Naive thymus-derived CD4-positive, alpha-beta T cell (primary cell): ENCODE results near the gene MGA. TPM values are rescaled to one million over a fixed set of nuclear protein-coding genes. Genes with fewer than 3 reads are reported as not detected.

Experiments
- ATAC-seq: fragments of 150-1000 bp; cut with Tn5 transposase; 2 replicates; pipeline ENCODE4 v1.10.0; 2021; ENCODE audit warnings: mild to moderate bottlenecking, moderate library complexity
- CTCF ChIA-PET: fragments of 350-600 bp; sonication (Branson Sonifier 250); formaldehyde crosslinking; loops from one replicate; lab custom pipeline; 2021; ENCODE audit warnings: antibody characterized with exemption; lab: Charles Lee
- POLR2A ChIA-PET: fragments of 350-600 bp; sonication (Branson Sonifier 250); formaldehyde crosslinking; loops from one replicate; lab custom pipeline; 2021; ENCODE audit warnings: antibody characterized with exemption, inconsistent platforms; lab: Charles Lee
- DNase-seq, 9 donors: peaks; one replicate each; pipeline versions ENCODE4 v3.0.0 to v3.0.0-alpha.2; 2020 to 2022; ENCODE audit warnings: mixed read lengths in 1 of 9
- H3K27ac ChIP-seq: one replicate; pipeline ENCODE4 v1.7.0; 2013; ENCODE audit warnings: mild to moderate bottlenecking, low read depth, low read length, moderate library complexity
- H3K27me3 ChIP-seq, 2 donors: one replicate each; pipeline ENCODE4 v1.7.0; 2013; ENCODE audit warnings: low read length in 2 of 2, mild to moderate bottlenecking in 2 of 2, moderate library complexity in 2 of 2; ENCODE audit not compliant: control insufficient read depth in 2 of 2, insufficient read depth in 2 of 2
- H3K36me3 ChIP-seq, 3 experiments: 1 replicate in 2 of 3; 2 replicates in 1 of 3; pipeline ENCODE4 v1.7.0; 2013; ENCODE audit warnings: low read length in 3 of 3, mild to moderate bottlenecking in 3 of 3, moderate library complexity in 1 of 3; ENCODE audit not compliant: insufficient read depth in 3 of 3, control insufficient read depth in 2 of 3
- H3K4me1 ChIP-seq, 2 donors: one replicate each; pipeline ENCODE4 v1.7.0; 2013; ENCODE audit warnings: low read length in 2 of 2, mild to moderate bottlenecking in 2 of 2, moderate library complexity in 1 of 2; ENCODE audit not compliant: control insufficient read depth in 2 of 2, insufficient read depth in 2 of 2
- H3K4me3 ChIP-seq: 2 replicates; pipeline ENCODE4 v1.7.0; 2013; ENCODE audit warnings: mild to moderate bottlenecking, low read length
- H3K9me3 ChIP-seq, 3 experiments: 1 replicate in 2 of 3; 2 replicates in 1 of 3; pipeline ENCODE4 v1.7.0; 2013; ENCODE audit warnings: low read length in 3 of 3; ENCODE audit not compliant: control insufficient read depth in 2 of 3
- H3K27ac Mint-ChIP-seq, 9 donors: one replicate each; pipeline ENCODE4 v1.8.0; 2020 to 2022; ENCODE audit warnings: mixed read lengths in 9 of 9, mild to moderate bottlenecking in 8 of 9, moderate library complexity in 5 of 9, inconsistent platforms in 2 of 9
- H3K27me3 Mint-ChIP-seq, 5 donors: one replicate each; pipeline ENCODE4 v1.8.0; 2021 to 2022; ENCODE audit warnings: mixed read lengths in 5 of 5, mild to moderate bottlenecking in 1 of 5
- H3K36me3 Mint-ChIP-seq, 5 donors: one replicate each; pipeline ENCODE4 v1.8.0; 2020 to 2022; ENCODE audit warnings: mixed read lengths in 5 of 5, mild to moderate bottlenecking in 3 of 5, inconsistent platforms in 1 of 5
- H3K4me1 Mint-ChIP-seq, 7 donors: one replicate each; pipeline ENCODE4 v1.8.0; 2020 to 2022; ENCODE audit warnings: mixed read lengths in 7 of 7, mild to moderate bottlenecking in 3 of 7, inconsistent platforms in 1 of 7
- H3K4me3 Mint-ChIP-seq, 10 donors: one replicate each; pipeline ENCODE4 v1.8.0; 2020 to 2022; ENCODE audit warnings: mild to moderate bottlenecking in 10 of 10, mixed read lengths in 10 of 10, moderate library complexity in 6 of 10, inconsistent platforms in 2 of 10
- H3K9me3 Mint-ChIP-seq, 11 donors: one replicate each; pipeline ENCODE4 v1.8.0; 2020 to 2022; ENCODE audit warnings: mixed read lengths in 11 of 11, mild to moderate bottlenecking in 4 of 11, inconsistent platforms in 1 of 11, moderate library complexity in 1 of 11
- intact Hi-C, 2 donors: fragments of 100-400 bp; cut with micrococcal nuclease; formaldehyde crosslinking; loops; one replicate each; pipeline ENCODE4 v1.15.1; 2023
- polyA plus RNA-seq, 2 donors: library from polyadenylated mRNA; unstranded; fragments of 300-500 nt; fragmentation: Illumina TruSeq; gene quantifications; one replicate each; pipeline ENCODE4 v1.2.3, GENCODE V29; 2021
- total RNA-seq, 6 experiments: library from RNA in 5 of 6; stranded (reverse) in 5 of 6; gene quantifications; 1 replicate in 5 of 6; 2 replicates in 1 of 6; pipeline ENCODE4 v1.2.3 and lab custom pipeline; 2021 to 2026

Gene MGA
- total and polyA plus RNA-seq, 7 experiments from 2014 or later, result 12.7 to 73.8 (median 46.9) TPM

GRCh38 chr15:41809121-41809520 is 148.9 kb downstream of the MGA start:
- peak overlapping the region in 1 of 9 donors; percentile 46 for H3K27ac Mint-ChIP-seq
- ATAC-seq (no peak), DNase-seq (no peak)
- Histone ChIP-seq H3K4me3 (no peak overlapping the region), H3K9me3 (no peaks in the 10 kb centered on the region), H3K27me3 (no peaks in the 10 kb centered on the region), H3K27ac (no peak overlapping the region), H3K36me3 (peaks cover 0 to 20% (median 0%) of the 10 kb centered on the region in 3 experiments), H3K4me1 (peaks cover 0 to 3% of the 10 kb centered on the region in 2 donors)
- CTCF ChIA-PET, result interaction anchor here (0.5 to 5.8 kb wide), 6 partner anchors 12 to 129 kb away, joined by 3 to 180 read pairs (median 10); partner anchors contain the start of gene MAPKBP1
- intact Hi-C loops, result no loop called here
- no peaks in the 10 kb centered on the region for H3K9me3 Mint-ChIP-seq
- POLR2A ChIA-PET, result interaction anchor here (2.8 kb wide), 1 partner anchor 36 kb away, joined by 11 read pairs; the partner anchor contains the start of gene MAPKBP1
- no peak overlapping the region for H3K4me3 Mint-ChIP-seq
- peaks cover 0 to 16% (median 7%) of the 10 kb centered on the region in 5 donors for H3K36me3 Mint-ChIP-seq
- H3K27me3 Mint-ChIP-seq, result no peaks in the 10 kb centered on the region
- H3K4me1 Mint-ChIP-seq, result peaks cover 16 to 38% (median 22%) of the 10 kb centered on the region in 7 donors

- H3K36me3 Mint-ChIP-seq, result peaks cover 0 to 21% (median 7%) of the 10 kb centered on the region in 5 donors
- Histone ChIP-seq H3K36me3 (peaks cover 0 to 25% (median 0%) of the 10 kb centered on the region in 3 experiments), H3K27ac (no peak overlapping the region), H3K4me1 (peaks cover 0 to 3% of the 10 kb centered on the region in 2 donors), H3K4me3 (no peak overlapping the region), H3K27me3 (no peaks in the 10 kb centered on the region), H3K9me3 (no peaks in the 10 kb centered on the region)
- no peak overlapping the region for H3K4me3 Mint-ChIP-seq
- DNase-seq (no peak), ATAC-seq (no peak)
- POLR2A ChIA-PET, result interaction anchor here (0.7 to 2.8 kb wide), 2 partner anchors 37 to 787 kb away, joined by 4 to 11 read pairs; partner anchors contain the start of gene MAPKBP1
- no peaks in the 10 kb centered on the region for H3K9me3 Mint-ChIP-seq
- H3K4me1 Mint-ChIP-seq, result peaks cover 12 to 32% (median 17%) of the 10 kb centered on the region in 7 donors
- intact Hi-C loops, result no loop called here
- H3K27me3 Mint-ChIP-seq, result no peaks in the 10 kb centered on the region
- CTCF ChIA-PET, result interaction anchor here (0.5 to 5.8 kb wide), 12 partner anchors 13 to 344 kb away, joined by 3 to 180 read pairs (median 6); partner anchors contain the start of gene MAPKBP1
- peak overlapping the region in 1 of 9 donors; percentile 47 for H3K27ac Mint-ChIP-seq
Observed at GRCh38 chr15:41809526-41810220, 149.5 kb downstream of the MGA start.

DNA sequence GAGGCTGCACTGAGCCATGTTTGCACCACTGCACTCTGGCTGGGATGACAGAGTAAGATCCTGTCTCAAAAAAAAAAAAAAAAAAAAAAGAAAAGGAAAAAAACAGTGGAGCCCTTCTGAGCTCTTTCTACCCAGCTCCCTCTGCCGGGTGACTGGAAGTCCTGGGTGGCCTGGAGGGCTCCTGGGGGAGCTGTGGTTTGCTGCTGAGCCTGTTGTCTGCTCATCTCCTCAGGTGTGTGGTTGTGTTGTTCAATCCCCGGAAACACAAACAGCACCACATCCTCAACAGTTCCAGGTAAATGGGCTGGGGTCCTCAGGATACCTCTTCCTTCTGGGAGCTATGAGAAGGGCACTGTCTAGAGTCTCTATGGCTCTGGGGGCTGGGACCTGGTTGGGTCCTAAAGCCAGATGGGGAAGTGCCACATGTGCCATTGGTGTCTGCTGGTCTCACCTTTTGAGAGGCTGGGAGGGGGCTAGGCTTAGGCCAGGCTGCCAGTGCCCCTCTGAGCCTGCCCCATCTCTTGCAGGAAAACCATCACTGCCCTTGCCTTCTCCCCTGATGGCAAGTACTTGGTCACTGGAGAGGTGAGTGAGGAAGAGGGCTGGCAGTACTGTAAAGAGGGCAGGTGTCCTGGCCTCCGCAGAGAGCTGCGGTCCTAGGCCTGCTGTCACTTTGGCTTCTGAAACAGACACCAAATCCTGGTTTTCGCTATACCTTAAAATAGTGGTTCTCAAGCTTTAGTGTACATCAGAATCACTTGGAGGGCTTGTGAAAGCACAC is 150.6 kb downstream of the MGA start:
- intact Hi-C loops, result loop anchor here (1.0 kb wide), 8 partner anchors 37 to 346 kb away; partner anchors contain the start of gene MAPKBP1 (in 1 of the 2)
- H3K27ac ChIP-seq, result no peak overlapping the region
- H3K4me1 ChIP-seq, result peaks cover 0 to 3% of the 10 kb centered on the region in 2 donors
- DNase-seq (no peak), ATAC-seq (no peak)
- ChIA-PET POLR2A (interaction anchor here (0.7 to 2.8 kb wide), 3 partner anchors 10 to 786 kb away, joined by 3 to 11 read pairs (median 4); partner anchors contain the start of gene MAPKBP1), CTCF (interaction anchor here (0.5 to 5.8 kb wide), 25 partner anchors 10 to 1359 kb away, joined by 3 to 180 read pairs (median 5); partner anchors contain the start of genes MAPKBP1 and SPTBN5)
- H3K36me3 Mint-ChIP-seq, result peaks cover 0 to 26% (median 7%) of the 10 kb centered on the region in 5 donors
- no peaks in the 10 kb centered on the region for H3K27me3 ChIP-seq
- peaks cover 0 to 37% (median 0%) of the 10 kb centered on the region in 3 experiments for H3K36me3 ChIP-seq
- H3K4me3 Mint-ChIP-seq, result peak overlapping the region in 1 of 10 donors; percentile 37
- H3K27me3 Mint-ChIP-seq, result no peaks in the 10 kb centered on the region
- H3K4me1 Mint-ChIP-seq, result peaks cover 8 to 28% (median 13%) of the 10 kb centered on the region in 7 donors
- no peaks in the 10 kb centered on the region for H3K9me3 Mint-ChIP-seq
- H3K27ac Mint-ChIP-seq, result peak overlapping the region in 1 of 9 donors; percentile 58
- H3K9me3 ChIP-seq, result no peaks in the 10 kb centered on the region
- H3K4me3 ChIP-seq, result no peak overlapping the region

DNA sequence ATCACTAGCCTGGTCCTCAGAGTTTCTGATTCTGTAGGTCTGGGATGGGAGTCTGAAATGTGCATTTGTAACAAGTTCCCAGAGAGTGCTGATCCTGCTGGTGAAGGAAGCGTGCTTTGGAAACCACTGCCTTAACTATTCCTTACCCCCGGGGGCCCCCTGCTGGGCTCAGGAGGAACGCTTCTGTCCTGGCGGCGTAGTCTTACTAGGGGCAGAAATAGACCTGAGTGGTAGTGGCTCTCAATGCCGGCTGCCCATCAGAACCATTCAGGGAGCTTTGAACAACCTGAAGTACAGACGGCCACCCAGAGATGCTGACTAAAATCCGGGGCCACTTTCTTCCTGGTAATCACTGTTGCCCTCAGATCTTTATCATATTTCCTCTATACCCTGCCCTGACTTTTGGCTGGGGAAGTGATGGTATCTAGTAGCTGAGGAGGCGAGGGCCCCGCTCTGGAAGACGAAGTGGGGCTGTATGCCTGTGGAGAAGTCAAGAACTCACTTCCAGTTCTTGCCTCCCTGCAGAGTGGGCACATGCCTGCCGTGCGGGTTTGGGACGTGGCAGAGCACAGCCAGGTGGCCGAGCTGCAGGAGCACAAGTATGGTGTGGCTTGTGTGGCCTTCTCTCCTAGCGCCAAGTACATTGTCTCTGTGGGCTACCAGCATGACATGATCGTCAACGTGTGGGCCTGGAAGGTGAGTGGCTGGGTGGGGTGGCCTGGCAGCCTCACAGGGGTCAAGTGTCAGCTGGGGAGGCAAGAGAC is 151.4 kb downstream of the MGA start:
- no peaks in the 10 kb centered on the region for H3K9me3 Mint-ChIP-seq
- H3K4me3 ChIP-seq, result no peak overlapping the region
- H3K27me3 Mint-ChIP-seq, result no peaks in the 10 kb centered on the region
- H3K36me3 Mint-ChIP-seq, result peaks cover 0 to 32% (median 11%) of the 10 kb centered on the region in 5 donors
- ChIA-PET CTCF (interaction anchor here (0.6 to 5.8 kb wide), 21 partner anchors 9 to 254 kb away, joined by 3 to 180 read pairs (median 5); partner anchors contain the start of genes MAPKBP1 and SPTBN5), POLR2A (interaction anchor here (0.6 to 2.8 kb wide), 4 partner anchors 10 to 84 kb away, joined by 3 to 11 read pairs (median 5); partner anchors contain the start of gene MAPKBP1)
- H3K27me3 ChIP-seq, result no peaks in the 10 kb centered on the region
- peaks cover 0 to 41% (median 0%) of the 10 kb centered on the region in 3 experiments for H3K36me3 ChIP-seq
- H3K9me3 ChIP-seq, result no peaks in the 10 kb centered on the region
- peak overlapping the region in 1 of 9 donors; percentile 58 for H3K27ac Mint-ChIP-seq
- DNase-seq (peak; percentile 58 to 77 (median 72)), ATAC-seq (peak; percentile 95)
- no peak overlapping the region for H3K27ac ChIP-seq
- peak overlapping the region in 1 of 10 donors; percentile 30 for H3K4me3 Mint-ChIP-seq
- peaks cover 0 to 3% of the 10 kb centered on the region in 2 donors for H3K4me1 ChIP-seq
- intact Hi-C loops, result loop anchor here (1.0 kb wide), 8 partner anchors 37 to 346 kb away; partner anchors contain the start of gene MAPKBP1 (in 1 of the 2)
- peaks cover 8 to 28% (median 12%) of the 10 kb centered on the region in 7 donors for H3K4me1 Mint-ChIP-seq

- peaks cover 0 to 42% (median 11%) of the 10 kb centered on the region in 5 donors for H3K36me3 Mint-ChIP-seq
- Histone ChIP-seq H3K36me3 (peaks cover 0 to 54% (median 0%) of the 10 kb centered on the region in 3 experiments), H3K27me3 (no peaks in the 10 kb centered on the region), H3K9me3 (no peaks in the 10 kb centered on the region), H3K27ac (no peak overlapping the region), H3K4me1 (peaks cover 0 to 3% of the 10 kb centered on the region in 2 donors), H3K4me3 (no peak overlapping the region)
- ChIA-PET CTCF (interaction anchor here (0.5 to 5.8 kb wide), 10 partner anchors 26 to 209 kb away, joined by 3 to 180 read pairs (median 3); partner anchors contain the start of genes MAPKBP1 and PLA2G4B), POLR2A (interaction anchor here (1.4 to 1.7 kb wide), 2 partner anchors 39 kb away, joined by 7 to 13 read pairs; partner anchors contain the start of gene MAPKBP1)
- H3K4me1 Mint-ChIP-seq, result peaks cover 8 to 24% (median 12%) of the 10 kb centered on the region in 7 donors
- intact Hi-C loops, result no loop called here
- no peaks in the 10 kb centered on the region for H3K9me3 Mint-ChIP-seq
- H3K27ac Mint-ChIP-seq, result no peak overlapping the region
- no peak overlapping the region for H3K4me3 Mint-ChIP-seq
- ATAC-seq (no peak), DNase-seq (no peak)
- H3K27me3 Mint-ChIP-seq, result no peaks in the 10 kb centered on the region
Observed at GRCh38 chr15:41812820-41813375, 152.7 kb downstream of the MGA start.
